Hepatocyte (in vitro differentiated cells): ENCODE results near the gene DUSP10.

Source experiments
- EZH2 ChIP-seq: fragments of 200-600 bp; sonication (generic); IDR thresholded peaks from 2 replicates; pipeline ENCODE4 v1.6.1; 2016; ENCODE audit warnings: antibody characterized with exemption, mild to moderate bottlenecking, borderline replicate concordance
- EZH2phosphoT487 ChIP-seq: fragments of 200-600 bp; sonication (generic); IDR thresholded peaks from one replicate; pipeline ENCODE4 v1.6.1; 2018; ENCODE audit warnings: antibody characterized with exemption, mild to moderate bottlenecking, low read depth, moderate library complexity; ENCODE audit not compliant: unreplicated experiment, severe bottlenecking
- TF ChIP-seq, protein P1 (sequence below): fragments of 200-600 bp; sonication (generic); IDR thresholded peaks from 2 replicates; pipeline ENCODE4 v1.5.1; 2016; ENCODE audit warnings: antibody characterized with exemption, mild to moderate bottlenecking; ENCODE audit not compliant: poor library complexity

DNA sequence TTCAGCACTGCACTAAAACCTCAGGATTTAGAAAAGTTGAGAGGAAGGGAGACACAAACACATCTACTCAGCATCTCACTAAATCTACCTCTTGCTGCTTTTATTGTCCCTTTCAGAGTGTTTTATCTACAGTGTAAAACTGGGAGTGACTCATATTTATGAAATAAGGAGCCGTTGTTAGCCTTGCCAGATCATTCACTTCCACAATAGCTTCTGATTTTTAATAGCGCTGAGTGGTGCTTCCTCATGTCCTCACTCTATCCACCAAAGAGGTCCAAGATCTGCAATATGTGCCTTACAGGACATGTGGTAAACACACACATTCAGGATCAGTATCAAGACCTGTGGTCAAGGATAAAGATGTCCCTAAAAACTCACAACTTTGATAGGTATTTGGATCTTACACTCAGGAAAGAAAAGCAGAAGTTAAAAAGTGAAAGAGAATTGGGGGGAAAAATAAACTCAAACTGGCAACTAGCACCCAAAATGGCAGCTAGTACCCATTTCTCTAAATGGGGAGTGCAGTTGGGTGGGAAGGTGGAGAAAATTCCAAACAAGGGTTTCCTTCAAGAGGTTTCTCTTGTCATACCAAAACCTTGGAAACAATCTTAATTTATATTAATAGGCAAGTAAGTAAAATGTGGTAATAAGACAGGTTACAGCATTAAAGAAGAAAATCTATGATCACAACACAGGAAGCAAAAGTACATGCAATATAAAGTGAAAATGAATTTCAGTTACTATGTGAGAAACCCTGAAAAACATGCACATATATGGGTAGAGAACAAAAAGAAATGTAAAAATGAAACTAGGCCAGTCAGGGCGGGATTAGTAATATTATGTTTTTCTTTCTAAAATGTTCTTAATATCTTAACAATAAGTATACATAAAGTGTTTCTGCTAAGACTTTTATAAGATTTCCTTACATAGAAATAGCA lies 15.9 kb downstream of the DUSP10 start:
- TF ChIP-seq, protein P1, sequence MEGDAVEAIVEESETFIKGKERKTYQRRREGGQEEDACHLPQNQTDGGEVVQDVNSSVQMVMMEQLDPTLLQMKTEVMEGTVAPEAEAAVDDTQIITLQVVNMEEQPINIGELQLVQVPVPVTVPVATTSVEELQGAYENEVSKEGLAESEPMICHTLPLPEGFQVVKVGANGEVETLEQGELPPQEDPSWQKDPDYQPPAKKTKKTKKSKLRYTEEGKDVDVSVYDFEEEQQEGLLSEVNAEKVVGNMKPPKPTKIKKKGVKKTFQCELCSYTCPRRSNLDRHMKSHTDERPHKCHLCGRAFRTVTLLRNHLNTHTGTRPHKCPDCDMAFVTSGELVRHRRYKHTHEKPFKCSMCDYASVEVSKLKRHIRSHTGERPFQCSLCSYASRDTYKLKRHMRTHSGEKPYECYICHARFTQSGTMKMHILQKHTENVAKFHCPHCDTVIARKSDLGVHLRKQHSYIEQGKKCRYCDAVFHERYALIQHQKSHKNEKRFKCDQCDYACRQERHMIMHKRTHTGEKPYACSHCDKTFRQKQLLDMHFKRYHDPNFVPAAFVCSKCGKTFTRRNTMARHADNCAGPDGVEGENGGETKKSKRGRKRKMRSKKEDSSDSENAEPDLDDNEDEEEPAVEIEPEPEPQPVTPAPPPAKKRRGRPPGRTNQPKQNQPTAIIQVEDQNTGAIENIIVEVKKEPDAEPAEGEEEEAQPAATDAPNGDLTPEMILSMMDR, result no peak
- TF ChIP-seq EZH2 (no peak), EZH2phosphoT487 (no peak)
